Spleen (tissue), 11 donors: ENCODE results near the gene KIF7. TPM values are rescaled to one million over a fixed set of nuclear protein-coding genes. Genes with fewer than 3 reads are reported as not detected.

Experiments
- DNase-seq: peaks from one replicate; pipeline ENCODE4 v3.0.0-alpha.2; 2020
- H3K27ac ChIP-seq, 8 donors: fragments of 200-600 bp; sonication (generic) in 7 of 8; 1 replicate in 4 of 8; 2 replicates in 4 of 8; pipeline versions ENCODE4 v1.5.0 to v1.8.0; 2016 to 2021; ENCODE audit warnings: inconsistent platforms in 4 of 8, mild to moderate bottlenecking in 4 of 8, moderate library complexity in 1 of 8
- H3K27me3 ChIP-seq, 7 donors: fragments of 200-600 bp; sonication (generic) in 6 of 7; replicated peaks in 1 of 7; 1 replicate in 4 of 7; 2 replicates in 3 of 7; pipeline versions ENCODE4 v1.5.0 to v1.8.0; 2016 to 2021; ENCODE audit warnings: inconsistent platforms in 3 of 7, mild to moderate bottlenecking in 1 of 7
- H3K36me3 ChIP-seq, 6 donors: fragments of 200-600 bp; sonication (generic) in 5 of 6; 1 replicate in 4 of 6; 2 replicates in 2 of 6; pipeline versions ENCODE4 v1.5.0 to v1.8.0; 2016 to 2021; ENCODE audit warnings: inconsistent platforms in 2 of 6
- H3K4me1 ChIP-seq, 6 donors: fragments of 200-600 bp; sonication (generic) in 5 of 6; 1 replicate in 3 of 6; 2 replicates in 3 of 6; pipeline versions ENCODE4 v1.5.0 to v1.8.0; 2016 to 2021; ENCODE audit warnings: inconsistent platforms in 3 of 6
- H3K4me3 ChIP-seq, 8 donors: fragments of 200-600 bp; sonication (generic) in 7 of 8; 1 replicate in 4 of 8; 2 replicates in 4 of 8; pipeline versions ENCODE4 v1.5.0 to v1.8.0; 2016 to 2021; ENCODE audit warnings: inconsistent platforms in 4 of 8, mild to moderate bottlenecking in 4 of 8, moderate library complexity in 2 of 8
- H3K9me3 ChIP-seq, 8 donors: fragments of 200-600 bp; sonication (generic) in 7 of 8; 1 replicate in 4 of 8; 2 replicates in 4 of 8; pipeline versions ENCODE4 v1.5.0 to v1.8.0; 2016 to 2021; ENCODE audit warnings: inconsistent platforms in 4 of 8
- CTCF ChIP-seq, 11 experiments: fragments of 200-600 bp in 7 of 11; fragments of 450-650 bp in 4 of 11; sonication (generic) in 4 of 11; IDR thresholded peaks in 8 of 11; conservative IDR thresholded peaks in 3 of 11; 1 replicate in 7 of 11; 2 replicates in 4 of 11; pipeline versions ENCODE4 v1.4.0 to v1.8.0; 2016 to 2021; ENCODE audit warnings: antibody characterized with exemption in 11 of 11, inconsistent platforms in 4 of 11, mild to moderate bottlenecking in 1 of 11
- POLR2A ChIP-seq, 3 donors: fragments of 450-650 bp; IDR thresholded peaks; one replicate each; pipeline ENCODE4 v1.5.1; 2017; ENCODE audit warnings: antibody characterized with exemption in 3 of 3, mild to moderate bottlenecking in 1 of 3
- POLR2AphosphoS5 ChIP-seq, 3 donors: sonication (generic); formaldehyde crosslinking; IDR thresholded peaks; one replicate each; pipeline ENCODE4 v1.5.1; 2017; ENCODE audit warnings: antibody characterized with exemption in 3 of 3
- WGBS, 5 donors: extraction: QIAGEN DNeasy Blood & Tissue Kit in 3 of 5; methylation state at CpG; one replicate each; pipeline versions ENCODE4 v1.1.5 to v1.1.7; 2013 to 2018; 5-methylcytosine and 5-hydroxymethylcytosine counted together
- intact Hi-C: fragments of 100-400 bp; cut with DNase I; formaldehyde crosslinking; loops from one replicate; pipeline ENCODE4 v1.15.0; 2023; ENCODE audit warnings: low total_unique reads
- polyA plus RNA-seq, 3 donors: library from polyadenylated mRNA; stranded (reverse); fragments of 200-250 nt; gene quantifications; one replicate each; pipeline ENCODE4 v1.2.1, GENCODE V29; 2013
- total RNA-seq, 7 donors: library from RNA; depleted of rRNA in 3 of 7; stranded (reverse); fragments of >200 nt in 3 of 7; fragmentation: NEBNext Ultra II Directional in 4 of 7; extraction: Animal tissue kit (Norgen Biotek cat#: 25700) in 4 of 7; gene quantifications; one replicate each; pipeline versions ENCODE4 v1.1.0 to v1.2.1, GENCODE V29; 2016 to 2021
- donor health status: healthy with polysubstance abuse.
- donor health status: DM: no; HTN: no; CAD: no; lungs with moderate emphysema.
- donor health status: DM: no; HTN: no; CAD: no.
- donor health status: Bipolar disorder and iron deficiency.
- donor health status: healthy.
- donor health status: DM: no; HTN: no; CAD: no.
- donor health status: DM: yes; HTN: yes; CAD: no.

The KIF7 gene
- total and polyA plus RNA-seq, 10 donors: 1.1 to 3.9 (median 2.3) TPM

- H3K4me3 ChIP-seq: no peak overlapping the region
- no peaks in the 10 kb centered on the region for H3K4me1 ChIP-seq
- TF ChIP-seq CTCF (IDR thresholded peaks at IDR 0.05 in 8 of 11, conservative IDR thresholded peaks at IDR 0.05 in 3 of 11): no peak
- no peak for TF ChIP-seq POLR2AphosphoS5 (IDR thresholded peaks at IDR 0.05)
- no peak for TF ChIP-seq POLR2A (IDR thresholded peaks at IDR 0.05)
- peaks cover 0 to 100% (median 11%) of the 10 kb centered on the region in 6 donors for H3K36me3 ChIP-seq
- no peaks in the 10 kb centered on the region for H3K9me3 ChIP-seq
- no peak overlapping the region for H3K27ac ChIP-seq
- no peaks in the 10 kb centered on the region for H3K27me3 ChIP-seq
- no peak for DNase-seq
- intact Hi-C loops: no loop called here
- 82 to 100% (median 88%) methylated on average over 1 of the region's 1 CpG for WGBS, 5 donors
Observed at GRCh38 chr15:89623165-89623564, 32.1 kb downstream of the KIF7 start.

- Histone ChIP-seq H3K4me3 (no peak overlapping the region), H3K9me3 (no peaks in the 10 kb centered on the region), H3K36me3 (peaks cover 0 to 100% (median 6%) of the 10 kb centered on the region in 6 donors), H3K4me1 (no peaks in the 10 kb centered on the region), H3K27ac (no peak overlapping the region), H3K27me3 (no peaks in the 10 kb centered on the region)
- intact Hi-C loops: no loop called here
- 83 to 92% (median 86%) methylated on average over 4 of the region's 4 CpGs for WGBS, 5 donors
- DNase-seq: no peak
- no peak for TF ChIP-seq CTCF (IDR thresholded peaks at IDR 0.05 in 8 of 11, conservative IDR thresholded peaks at IDR 0.05 in 3 of 11)
- TF ChIP-seq POLR2A (IDR thresholded peaks at IDR 0.05): no peak
- no peak for TF ChIP-seq POLR2AphosphoS5 (IDR thresholded peaks at IDR 0.05)
Observed at GRCh38 chr15:89621547-89621946, 33.7 kb downstream of the KIF7 start.

- TF ChIP-seq POLR2A (IDR thresholded peaks at IDR 0.05) (no peak), CTCF (IDR thresholded peaks at IDR 0.05 in 8 of 11, conservative IDR thresholded peaks at IDR 0.05 in 3 of 11) (no peak), POLR2AphosphoS5 (IDR thresholded peaks at IDR 0.05) (no peak)
- Histone ChIP-seq H3K4me3 (no peak overlapping the region), H3K27ac (no peak overlapping the region), H3K9me3 (peaks cover 0 to 42% (median 32%) of the 10 kb centered on the region in 8 donors), H3K36me3 (peaks cover 0 to 93% (median 0%) of the 10 kb centered on the region in 6 donors), H3K4me1 (no peaks in the 10 kb centered on the region), H3K27me3 (no peaks in the 10 kb centered on the region)
- DNase-seq: no peak
- 90 to 98% (median 97%) methylated on average over 4 of the region's 4 CpGs for WGBS, 5 donors
- intact Hi-C loops: no loop called here
Observed at GRCh38 chr15:89616228-89616627, 39.0 kb downstream of the KIF7 start.

GRCh38 chr15:89615135-89615534, 40.1 kb downstream of the KIF7 start:
- TF ChIP-seq POLR2A (IDR thresholded peaks at IDR 0.05): no peak
- no peak for TF ChIP-seq CTCF (IDR thresholded peaks at IDR 0.05 in 8 of 11, conservative IDR thresholded peaks at IDR 0.05 in 3 of 11)
- TF ChIP-seq POLR2AphosphoS5 (IDR thresholded peaks at IDR 0.05): no peak
- intact Hi-C loops: no loop called here
- H3K27ac ChIP-seq: no peak overlapping the region
- no peak for DNase-seq
- peaks cover 0 to 91% (median 0%) of the 10 kb centered on the region in 6 donors for H3K36me3 ChIP-seq
- H3K4me1 ChIP-seq: no peaks in the 10 kb centered on the region
- 88 to 100% (median 100%) methylated on average over 1 of the region's 1 CpG for WGBS, 5 donors
- no peaks in the 10 kb centered on the region for H3K27me3 ChIP-seq
- H3K4me3 ChIP-seq: no peak overlapping the region
- peaks cover 0 to 44% (median 33%) of the 10 kb centered on the region in 8 donors for H3K9me3 ChIP-seq
